ENCODE measurements around the gene COL7A1.

The COL7A1 gene

GRCh38 chr3:48521635-48522034 lies 73.5 kb downstream of the COL7A1 start:
- Mint-ChIP-seq H3K4me3 (no peak overlapping the region), H3K4me1 (ENCODE audit: low read depth in 2 of 2) (peaks cover 5 to 18% of the 10 kb centered on the region in 2 donors), H3K27me3 (no peaks in the 10 kb centered on the region), H3K27ac (no peak overlapping the region), H3K36me3 (ENCODE audit: insufficient read depth) (peaks cover 3% of the 10 kb centered on the region), H3K9me3 (no peaks in the 10 kb centered on the region)
- no peak for DNase-seq
- no peak for ATAC-seq (replicated peaks)

- Mint-ChIP-seq H3K27ac (peak overlapping the region; percentile 13 to 41), H3K27me3 (no peaks in the 10 kb centered on the region), H3K9me3 (no peaks in the 10 kb centered on the region), H3K36me3 (ENCODE audit: insufficient read depth) (peaks cover 3% of the 10 kb centered on the region), H3K4me1 (ENCODE audit: low read depth in 2 of 2) (peaks cover 26 to 32% of the 10 kb centered on the region in 2 donors), H3K4me3 (no peak overlapping the region)
- DNase-seq = no peak
- no peak for ATAC-seq (replicated peaks)
Observed at GRCh38 chr3:48519277-48519643, 75.9 kb downstream of the COL7A1 start.

- Mint-ChIP-seq H3K4me3 (no peak overlapping the region), H3K4me1 (ENCODE audit: low read depth in 2 of 2) (peaks cover 29 to 36% of the 10 kb centered on the region in 2 donors), H3K9me3 (no peaks in the 10 kb centered on the region), H3K27ac (peak overlapping the region; percentile 13 to 41), H3K27me3 (no peaks in the 10 kb centered on the region), H3K36me3 (ENCODE audit: insufficient read depth) (peaks cover 3% of the 10 kb centered on the region)
- DNase-seq (no peak), ATAC-seq (replicated peaks) (peak; percentile 56)
Observed at GRCh38 chr3:48518638-48519276, 76.4 kb downstream of the COL7A1 start.

GRCh38 chr3:48518069-48518468 lies 77.1 kb downstream of the COL7A1 start:
- Mint-ChIP-seq H3K4me3 (peak overlapping the region in 1 of 2 donors; percentile 12), H3K36me3 (ENCODE audit: insufficient read depth) (peaks cover 3% of the 10 kb centered on the region), H3K4me1 (ENCODE audit: low read depth in 2 of 2) (peaks cover 29 to 36% of the 10 kb centered on the region in 2 donors), H3K27me3 (no peaks in the 10 kb centered on the region), H3K27ac (peak overlapping the region in 1 of 2 donors; percentile 41), H3K9me3 (no peaks in the 10 kb centered on the region)
- no peak for DNase-seq
- no peak for ATAC-seq (replicated peaks)

- H3K4me3 Mint-ChIP-seq = peak overlapping the region; percentile 48 to 56
- peaks cover 29 to 36% of the 10 kb centered on the region in 2 donors for H3K4me1 Mint-ChIP-seq (ENCODE audit: low read depth in 2 of 2)
- peak; percentile 28 for ATAC-seq (replicated peaks)
- no peaks in the 10 kb centered on the region for H3K27me3 Mint-ChIP-seq
- H3K27ac Mint-ChIP-seq = peak overlapping the region in 1 of 2 donors; percentile 85
- no peaks in the 10 kb centered on the region for H3K36me3 Mint-ChIP-seq (ENCODE audit: insufficient read depth)
- no peaks in the 10 kb centered on the region for H3K9me3 Mint-ChIP-seq
- DNase-seq = no peak
Observed at GRCh38 chr3:48516571-48516970, 78.6 kb downstream of the COL7A1 start.

- ATAC-seq (replicated peaks) (peak; percentile 79), DNase-seq (no peak)
- peak overlapping the region; percentile 27 to 44 for H3K4me3 Mint-ChIP-seq
- H3K9me3 Mint-ChIP-seq = no peaks in the 10 kb centered on the region
- peaks cover 5% of the 10 kb centered on the region for H3K36me3 Mint-ChIP-seq (ENCODE audit: insufficient read depth)
- H3K27me3 Mint-ChIP-seq = peaks cover 8% of the 10 kb centered on the region in 2 donors
- peak overlapping the region in 1 of 2 donors; percentile 22 for H3K27ac Mint-ChIP-seq
- H3K4me1 Mint-ChIP-seq (ENCODE audit: low read depth in 2 of 2) = peaks cover 29 to 36% of the 10 kb centered on the region in 2 donors
Observed at GRCh38 chr3:48514431-48515227, 80.5 kb downstream of the COL7A1 start.
